Keratinocyte (primary cell): Measurements from ENCODE around the gene ARMCX2. TPM values are rescaled to one million over a fixed set of nuclear protein-coding genes. Genes with fewer than 3 reads are reported as not detected.

Source experiments
- DNase-seq: peaks from one replicate; pipeline ENCODE4 v3.0.0-alpha.2; 2011; ENCODE audit warnings: low read depth, missing footprints, low spot score
- FAIRE-seq: peaks from 2 replicates; lab custom pipeline; 2011; peaks lifted over from hg19 to GRCh38; lab: Jason Lieb, UNC
- H2AFZ ChIP-seq: 2 replicates; pipeline ENCODE4 v1.6.0; 2012; ENCODE audit warnings: low read length, control low read depth, inconsistent platforms; ENCODE audit not compliant: control insufficient read depth
- H3K27ac ChIP-seq: 2 replicates; pipeline ENCODE4 v1.5.1; 2011; ENCODE audit warnings: low read length; ENCODE audit not compliant: control insufficient read depth, insufficient read depth
- H3K27me3 ChIP-seq: 3 replicates; pipeline ENCODE4 v1.6.0; 2011; ENCODE audit warnings: low read length; ENCODE audit not compliant: control insufficient read depth, insufficient read depth; ENCODE audit errors: extremely low read depth
- H3K36me3 ChIP-seq, 2 experiments: 2 replicates in 1 of 2; 3 replicates in 1 of 2; pipeline ENCODE4 v1.5.1; 2011; ENCODE audit warnings: low read length in 2 of 2, mild to moderate bottlenecking in 1 of 2; ENCODE audit not compliant: control insufficient read depth in 2 of 2, insufficient read depth in 2 of 2; ENCODE audit errors: extremely low read depth in 1 of 2
- H3K4me1 ChIP-seq: 3 replicates; pipeline ENCODE4 v1.5.1; 2011; ENCODE audit warnings: low read length; ENCODE audit not compliant: control insufficient read depth, insufficient read depth; ENCODE audit errors: extremely low read depth
- H3K4me2 ChIP-seq: 3 replicates; pipeline ENCODE4 v1.6.0; 2011; ENCODE audit warnings: low read depth, low read length; ENCODE audit not compliant: control insufficient read depth, insufficient read depth; ENCODE audit errors: extremely low read depth
- H3K4me3 ChIP-seq, 3 experiments: fragments of 200-600 bp in 1 of 3; sonication (generic) in 1 of 3; 2 replicates in 2 of 3; 3 replicates in 1 of 3; pipeline ENCODE4 v1.5.1; 2011 to 2016; ENCODE audit warnings: low read length in 3 of 3, mild to moderate bottlenecking in 3 of 3, control low read depth in 2 of 3, inconsistent platforms in 1 of 3, low read depth in 1 of 3, mixed read lengths in 1 of 3, mixed run types in 1 of 3, moderate library complexity in 1 of 3; ENCODE audit not compliant: control insufficient read depth in 2 of 3, insufficient read depth in 2 of 3; ENCODE audit errors: extremely low read depth in 1 of 3
- H3K79me2 ChIP-seq: 2 replicates; pipeline ENCODE4 v1.6.0; 2012; ENCODE audit warnings: low read length; ENCODE audit not compliant: control insufficient read depth, insufficient read depth
- H3K9ac ChIP-seq: 3 replicates; pipeline ENCODE4 v1.6.0; 2011; ENCODE audit warnings: low read length; ENCODE audit not compliant: control insufficient read depth, insufficient read depth; ENCODE audit errors: extremely low read depth
- H3K9me1 ChIP-seq: 3 replicates; pipeline ENCODE4 v1.6.0; 2011; ENCODE audit warnings: low read length; ENCODE audit not compliant: control insufficient read depth, insufficient read depth; ENCODE audit errors: extremely low read depth
- H3K9me3 ChIP-seq: 2 replicates; pipeline ENCODE4 v1.5.1; 2012; ENCODE audit warnings: low read depth, low read length; ENCODE audit not compliant: control insufficient read depth
- H4K20me1 ChIP-seq: 3 replicates; pipeline ENCODE4 v1.6.0; 2011; ENCODE audit warnings: low read length; ENCODE audit not compliant: control insufficient read depth, insufficient read depth; ENCODE audit errors: extremely low read depth
- CTCF ChIP-seq, 3 experiments: IDR thresholded peaks in 1 of 3; conservative IDR thresholded peaks in 1 of 3; optimal IDR thresholded peaks in 1 of 3; 2 replicates in 2 of 3; 3 replicates in 1 of 3; pipeline versions ENCODE3 to v1.5.1; 2011; ENCODE audit warnings: low read length in 3 of 3, mild to moderate bottlenecking in 3 of 3, moderate library complexity in 2 of 3, control low read depth in 1 of 3, inconsistent platforms in 1 of 3; ENCODE audit not compliant: insufficient read depth in 2 of 3; ENCODE audit errors: extremely low read depth in 1 of 3
- EZH2 ChIP-seq: IDR thresholded peaks from one replicate; pipeline ENCODE4 v1.6.1; 2012; ENCODE audit warnings: inconsistent platforms, mild to moderate bottlenecking, low read length, moderate library complexity
- dilution Hi-C: fragments of 300-500 bp; cut with MboI; formaldehyde crosslinking; loops from one replicate; pipeline ENCODE4 v1.7.0; 2020; ENCODE audit warnings: low sequenced_read_pairs; ENCODE audit not compliant: extremely low pct_ligation_motif_present
- polyA plus RNA-seq, 5 experiments: library from polyadenylated mRNA; depleted of rRNA in 3 of 5; stranded (reverse) in 3 of 5; stranded (forward) in 1 of 5; unstranded in 1 of 5; fragments of >200 nt; gene quantifications; 1 replicate in 1 of 5; 2 replicates in 3 of 5; 3 replicates in 1 of 5; pipeline versions ENCODE4 v1.2.1 to v1.2.3, GENCODE V29; 2011 to 2012; ENCODE audit warnings: missing spikeins in 2 of 5, low read depth in 1 of 5, low replicate concordance in 1 of 5

Gene ARMCX2
- polyA plus RNA-seq, 1 donor (not counting 4 experiments of a cell fraction or from before 2014, with no cell fraction given) = 20.0 TPM

GRCh38 chrX:101691835-101692234 lies 32.2 kb upstream of the ARMCX2 start:
- H3K9me3 ChIP-seq = no peaks in the 10 kb centered on the region
- H2AFZ ChIP-seq = no peak overlapping the region
- DNase-seq (no peak), FAIRE-seq (no peak)
- H3K9ac ChIP-seq = no peak overlapping the region
- no peaks in the 10 kb centered on the region for H3K27me3 ChIP-seq
- TF ChIP-seq CTCF (optimal IDR thresholded peaks at IDR 0.05 in 1 of 3, IDR thresholded peaks at IDR 0.05 in 1 of 3, conservative IDR thresholded peaks at IDR 0.05 in 1 of 3; ENCODE audit: extremely low read depth in 1 of 3, insufficient read depth in 2 of 3, low read length in 3 of 3) = no peak
- no peak for TF ChIP-seq EZH2
- no peaks in the 10 kb centered on the region for H3K9me1 ChIP-seq
- H4K20me1 ChIP-seq = no peaks in the 10 kb centered on the region
- H3K27ac ChIP-seq = no peak overlapping the region
- H3K4me3 ChIP-seq = no peak overlapping the region
- no peaks in the 10 kb centered on the region for H3K4me1 ChIP-seq
- no peak overlapping the region for H3K4me2 ChIP-seq
- no peaks in the 10 kb centered on the region for H3K36me3 ChIP-seq
- dilution Hi-C loops = no loop called here
- no peaks in the 10 kb centered on the region for H3K79me2 ChIP-seq

GRCh38 chrX:101686574-101686973 lies 26.9 kb upstream of the ARMCX2 start:
- Histone ChIP-seq H3K27me3 (no peaks in the 10 kb centered on the region), H4K20me1 (no peaks in the 10 kb centered on the region), H3K4me2 (no peak overlapping the region), H3K27ac (no peak overlapping the region), H3K4me3 (no peak overlapping the region), H2AFZ (no peak overlapping the region), H3K79me2 (no peaks in the 10 kb centered on the region), H3K4me1 (no peaks in the 10 kb centered on the region), H3K36me3 (no peaks in the 10 kb centered on the region), H3K9ac (no peak overlapping the region), H3K9me3 (no peaks in the 10 kb centered on the region), H3K9me1 (no peaks in the 10 kb centered on the region)
- FAIRE-seq (no peak), DNase-seq (no peak)
- dilution Hi-C loops = no loop called here
- TF ChIP-seq CTCF (optimal IDR thresholded peaks at IDR 0.05 in 1 of 3, IDR thresholded peaks at IDR 0.05 in 1 of 3, conservative IDR thresholded peaks at IDR 0.05 in 1 of 3; ENCODE audit: extremely low read depth in 1 of 3, insufficient read depth in 2 of 3, low read length in 3 of 3) = no peak
- no peak for TF ChIP-seq EZH2
